ENCODE data around the gene SLC27A4. TPM values are rescaled to one million over a fixed set of nuclear protein-coding genes. Genes with fewer than 3 reads are reported as not detected.

Gene SLC27A4
- total RNA-seq, 2 donors from 2014 or later: 17.6 to 21.7 TPM

DNA sequence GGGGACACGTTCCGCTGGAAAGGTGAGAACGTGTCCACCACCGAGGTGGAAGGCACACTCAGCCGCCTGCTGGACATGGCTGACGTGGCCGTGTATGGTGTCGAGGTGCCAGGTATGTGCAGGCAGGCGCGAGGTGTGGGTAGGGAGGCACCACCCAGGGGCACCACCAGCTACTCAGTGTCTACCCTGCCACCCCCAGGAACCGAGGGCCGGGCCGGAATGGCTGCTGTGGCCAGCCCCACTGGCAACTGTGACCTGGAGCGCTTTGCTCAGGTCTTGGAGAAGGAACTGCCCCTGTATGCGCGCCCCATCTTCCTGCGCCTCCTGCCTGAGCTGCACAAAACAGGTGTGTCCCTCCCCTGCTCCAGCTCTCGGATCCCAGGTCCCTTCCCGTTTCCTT lies 15.1 kb downstream of the SLC27A4 start:
- no peak for DNase-seq
- no peak for ATAC-seq
- intact Hi-C loops (cut with DNase I): no loop called here

DNA sequence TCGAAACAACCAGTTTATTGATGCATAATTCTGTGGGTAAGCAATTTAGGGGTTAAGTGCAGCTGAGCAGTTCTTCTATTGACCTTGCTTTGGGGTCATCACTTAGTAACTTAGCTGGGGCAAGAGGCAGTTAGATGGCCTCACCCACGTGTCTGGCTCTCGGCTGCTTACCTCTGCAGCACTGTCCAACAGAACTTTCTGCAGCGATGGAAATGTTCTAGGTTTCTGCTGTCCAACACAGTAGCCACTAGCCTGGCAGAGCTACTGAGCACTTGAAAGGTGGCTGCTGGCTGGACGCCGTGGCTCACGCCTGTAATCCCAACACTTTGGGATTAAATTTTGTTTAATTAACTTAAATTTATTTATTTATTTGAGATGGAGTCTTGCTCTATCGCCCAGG lies 17.8 kb downstream of the SLC27A4 start:
- intact Hi-C loops (cut with DNase I): no loop called here
- DNase-seq (no peak), ATAC-seq (no peak)

DNA sequence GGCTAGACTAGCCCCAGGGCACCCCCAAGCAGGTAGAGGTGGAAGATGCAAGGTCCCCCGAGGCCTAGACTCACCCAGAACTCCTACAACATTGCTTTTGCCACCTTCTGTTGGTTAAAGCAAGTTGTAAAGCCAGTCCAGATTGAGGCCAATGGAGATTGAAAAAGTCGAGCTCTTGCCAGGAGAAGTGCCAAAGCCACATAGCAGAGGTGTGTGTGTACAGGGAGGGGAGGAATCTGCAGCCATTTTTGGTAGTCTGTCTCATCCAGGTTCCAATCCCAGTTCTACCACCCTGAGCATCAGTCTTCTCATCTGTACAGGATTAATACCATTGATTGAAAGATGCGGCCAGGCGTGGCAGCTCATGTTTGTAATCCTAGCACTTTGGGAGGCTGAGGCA lies 18.5 kb downstream of the SLC27A4 start:
- no peak for ATAC-seq
- intact Hi-C loops (cut with DNase I): no loop called here
- DNase-seq: no peak

DNA sequence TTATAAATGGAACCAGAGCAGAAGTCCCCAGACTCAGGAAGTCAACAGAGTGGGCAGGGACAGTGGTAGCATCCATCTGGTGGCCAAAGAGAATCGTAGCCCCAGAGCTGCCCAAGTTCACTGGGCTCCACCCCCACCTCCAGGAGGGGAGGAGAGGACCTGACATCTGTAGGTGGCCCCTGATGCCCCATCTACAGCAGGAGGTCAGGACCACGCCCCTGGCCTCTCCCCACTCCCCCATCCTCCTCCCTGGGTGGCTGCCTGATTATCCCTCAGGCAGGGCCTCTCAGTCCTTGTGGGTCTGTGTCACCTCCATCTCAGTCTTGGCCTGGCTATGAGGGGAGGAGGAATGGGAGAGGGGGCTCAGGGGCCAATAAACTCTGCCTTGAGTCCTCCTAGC lies 20.5 kb downstream of the SLC27A4 start:
- ATAC-seq: no peak
- DNase-seq: no peak
- intact Hi-C loops (cut with DNase I): loop anchor here in 1 of 2 donors (5.0 kb wide), 1 partner anchor 51 kb away; no protein-coding TSS in a partner anchor

DNA sequence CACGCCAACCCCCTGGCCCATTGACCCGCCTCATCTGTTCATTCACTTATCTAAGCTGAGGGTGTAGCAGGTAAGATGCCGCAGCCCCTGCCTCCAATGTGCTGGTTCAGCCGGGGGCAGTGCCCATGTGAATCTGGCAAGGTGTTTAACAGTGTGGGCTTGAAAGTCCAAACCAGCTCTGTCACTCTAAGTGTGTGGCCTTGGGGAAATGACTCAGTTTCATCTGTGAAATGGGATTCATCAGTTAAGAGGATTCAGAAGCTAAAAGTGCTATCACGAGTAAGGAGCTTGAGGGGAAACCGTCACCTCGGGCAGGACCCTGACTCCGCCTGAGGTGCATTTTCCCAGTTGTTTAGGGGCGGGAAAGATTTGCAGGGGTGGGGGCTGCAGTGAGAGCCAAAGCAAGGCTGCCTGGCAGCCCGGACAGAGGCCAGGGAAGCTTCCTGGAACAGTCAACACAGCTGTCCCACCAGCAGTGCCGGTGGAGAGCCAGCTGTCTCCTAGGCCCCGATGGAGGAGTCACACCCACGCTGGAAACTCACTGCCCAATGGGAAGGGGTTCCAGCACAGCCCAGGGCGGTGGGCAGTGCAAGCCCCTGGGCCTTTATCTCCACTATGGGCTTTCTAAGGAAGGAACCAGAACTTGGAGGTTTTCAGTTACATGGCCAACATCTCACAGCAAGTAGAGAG lies 21.1 kb downstream of the SLC27A4 start:
- intact Hi-C loops (cut with DNase I): loop anchor here in 1 of 2 donors (5.0 kb wide), 1 partner anchor 51 kb away; no protein-coding TSS in a partner anchor
- ATAC-seq (peak; percentile 2 to 40), DNase-seq (no peak)

DNA sequence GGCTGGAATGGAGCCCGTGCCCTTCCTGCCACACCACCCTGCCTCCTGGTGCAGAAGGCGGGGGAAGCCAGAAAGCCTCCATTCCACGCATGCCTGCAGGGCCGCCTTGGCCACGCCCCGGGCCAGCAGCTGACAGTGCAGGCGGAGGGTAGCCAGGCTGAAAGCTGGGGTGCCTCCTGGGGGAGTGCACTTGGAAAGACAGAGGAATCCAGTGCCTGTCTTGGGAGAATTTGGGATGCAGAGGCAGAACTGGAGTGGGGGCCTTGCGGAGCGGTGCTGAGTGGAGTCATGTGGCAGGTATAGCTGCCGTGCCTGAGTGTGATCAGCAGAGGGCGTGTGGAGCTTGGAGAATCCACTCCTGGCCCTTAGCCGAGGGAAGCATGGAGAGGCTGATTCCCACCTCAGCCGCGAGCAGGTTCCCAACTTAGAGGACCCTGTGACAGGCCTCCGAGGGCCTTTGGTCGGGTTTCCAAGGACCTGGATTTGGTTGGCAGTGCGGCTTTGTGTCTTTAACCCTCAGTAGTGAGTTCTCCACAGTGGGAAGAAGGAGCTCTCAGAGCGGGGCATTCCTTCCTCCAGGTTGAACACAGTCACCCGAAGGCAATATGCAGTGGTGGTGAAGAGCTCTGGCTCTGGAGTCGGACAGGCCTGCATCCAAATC lies 21.8 kb downstream of the SLC27A4 start:
- peak; percentile 88 for DNase-seq
- intact Hi-C loops (cut with DNase I): loop anchor here in 1 of 2 donors (5.0 kb wide), 1 partner anchor 50 kb away; no protein-coding TSS in a partner anchor
- ATAC-seq: peak; percentile 92 to 93

DNA sequence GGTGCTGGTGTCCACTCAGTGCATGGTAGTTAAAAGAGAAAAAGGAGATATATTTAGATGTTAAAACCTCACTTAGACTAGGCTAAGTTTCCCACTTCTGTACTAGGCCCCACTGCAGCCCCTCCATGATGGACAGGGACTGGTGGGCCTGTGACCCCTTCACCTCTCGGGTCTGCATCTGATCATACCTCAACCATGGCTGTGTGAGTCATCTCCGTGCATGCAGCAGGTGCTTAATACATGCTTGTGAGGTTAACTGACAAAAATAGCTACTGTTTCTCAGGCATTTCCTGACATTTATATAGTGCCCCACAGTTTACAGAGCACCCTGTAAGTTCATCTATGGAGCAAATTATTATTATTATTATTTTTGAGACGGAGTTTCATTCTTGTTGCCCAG lies 22.4 kb downstream of the SLC27A4 start:
- intact Hi-C loops (cut with DNase I): loop anchor here in 1 of 2 donors (5.0 kb wide), 1 partner anchor 50 kb away; no protein-coding TSS in a partner anchor
- ATAC-seq (no peak), DNase-seq (no peak)

DNA sequence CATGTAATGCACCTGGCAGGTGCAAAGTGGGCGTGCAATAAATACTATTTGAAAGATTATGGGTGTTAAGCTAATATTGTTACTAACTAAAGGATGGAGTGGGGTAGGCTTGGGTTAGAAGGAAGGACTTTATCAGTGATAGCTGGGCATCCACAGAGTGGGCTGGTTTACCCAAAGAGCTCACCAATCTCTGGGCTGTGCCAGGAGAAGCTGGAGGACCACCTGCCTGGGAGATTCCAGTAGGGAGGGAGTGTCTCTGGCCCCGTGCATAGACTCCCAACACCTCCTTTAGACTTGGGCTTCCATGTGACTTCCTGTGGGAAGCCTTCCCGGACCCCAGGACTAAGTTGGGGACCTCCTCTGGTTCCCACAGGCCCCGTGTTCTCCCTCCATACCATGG lies 25.2 kb downstream of the SLC27A4 start:
- DNase-seq (no peak), ATAC-seq (no peak)
- intact Hi-C loops (cut with DNase I): no loop called here

DNA sequence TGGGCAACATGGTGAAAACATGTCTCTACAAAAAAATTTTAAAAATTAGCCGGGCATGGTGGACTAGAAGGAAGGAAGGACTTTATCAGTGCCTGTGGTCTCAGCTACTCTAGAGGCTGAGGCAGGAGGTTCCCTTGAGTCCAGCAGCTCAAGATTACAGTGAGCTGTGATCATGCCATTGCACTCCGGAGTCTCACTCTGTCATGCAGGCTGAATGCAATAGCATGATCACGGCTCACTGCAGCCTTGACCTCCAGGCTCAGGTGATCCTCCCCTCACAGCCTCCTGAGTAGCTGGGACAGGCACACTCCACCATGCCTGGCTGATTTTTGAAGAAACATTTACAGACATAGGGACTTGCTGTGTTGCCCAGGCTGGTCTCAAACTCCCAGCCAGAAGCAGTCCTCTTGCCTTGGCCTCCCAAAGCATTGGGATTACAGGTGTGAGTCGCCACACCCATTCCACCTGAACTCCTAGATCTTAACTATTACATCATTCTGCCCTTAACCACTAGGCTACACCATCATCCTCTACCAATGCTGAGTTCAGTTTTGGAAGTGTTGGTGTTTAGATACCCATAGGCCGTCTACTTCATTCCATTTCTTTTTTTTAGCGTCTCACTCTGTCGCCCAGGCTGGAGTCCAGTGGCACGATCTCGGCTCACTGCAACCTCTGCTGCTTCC lies 28.8 kb downstream of the SLC27A4 start:
- intact Hi-C loops (cut with DNase I): no loop called here
- no peak for ATAC-seq

DNA sequence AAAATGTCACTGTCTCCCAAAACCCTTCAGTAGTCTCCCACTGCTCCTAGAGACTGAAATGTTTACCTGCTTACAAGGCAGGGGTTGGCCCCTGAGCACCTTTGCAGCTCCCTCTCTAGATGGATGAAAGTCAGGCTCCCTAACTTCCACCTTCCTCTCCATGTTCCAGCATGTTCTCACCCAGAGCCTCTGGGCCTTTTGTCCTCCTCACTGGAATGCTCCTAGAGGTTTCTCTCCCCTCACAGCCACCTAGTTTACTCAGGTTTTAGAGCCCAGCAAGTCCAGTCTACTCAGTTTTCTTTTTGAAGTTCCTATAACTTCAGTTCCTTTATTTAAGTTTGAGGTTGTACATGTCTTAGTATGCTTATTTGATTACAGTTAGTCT lies 30.0 kb downstream of the SLC27A4 start:
- ATAC-seq: no peak
- DNase-seq: no peak
- intact Hi-C loops (cut with DNase I): no loop called here

More for the DNA sequence above, 28.8 kb downstream of the SLC27A4 start:
- no peak for DNase-seq

DNA sequence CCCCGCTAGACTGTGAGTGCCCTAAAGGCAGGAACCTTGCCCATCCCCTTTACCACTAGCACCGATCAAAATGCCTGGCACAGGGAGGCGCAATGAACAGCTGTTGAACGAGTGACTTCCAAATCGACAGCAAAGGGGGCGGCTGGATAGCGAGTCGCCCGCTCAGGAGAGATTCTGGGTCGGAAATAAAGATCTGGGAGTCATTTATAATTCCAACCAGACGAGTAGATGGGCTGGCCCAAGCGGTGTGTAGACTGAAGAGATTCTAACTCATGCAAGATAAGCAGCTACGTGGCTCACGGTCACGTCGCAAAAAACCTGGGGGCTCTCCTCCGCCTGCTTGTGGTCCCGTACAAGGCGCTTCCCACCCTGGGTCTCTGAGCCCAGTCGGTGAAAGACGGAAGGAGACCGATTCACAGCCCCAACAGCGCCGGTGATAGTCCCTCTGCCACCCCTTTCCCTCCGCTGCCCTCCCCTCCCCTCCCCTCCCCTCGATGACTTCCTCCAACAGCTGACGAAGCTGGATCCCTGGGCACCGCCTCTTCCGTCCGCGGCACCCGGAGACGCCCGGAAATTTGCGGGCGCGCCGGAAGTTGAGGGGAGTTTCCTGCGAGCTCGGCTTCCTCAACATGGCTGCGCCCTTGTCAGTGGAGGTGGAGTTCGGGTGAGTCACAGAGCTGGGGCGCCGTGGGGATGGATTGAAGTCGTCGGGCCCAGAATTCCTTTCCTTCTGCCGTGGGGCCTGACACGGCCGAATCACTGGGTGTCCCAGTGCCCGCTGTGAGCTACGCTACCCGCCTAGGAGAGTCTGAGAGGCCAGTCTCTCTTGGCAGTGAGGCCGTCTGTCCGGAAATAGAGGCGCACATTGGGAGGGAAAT lies 30.7 kb downstream of the SLC27A4 start, which contains the start of gene URM1:
TSS of gene URM1 (plus strand) at position 623 of the 878 bp plus-strand sequence. CDS start at position 630, 7 bp downstream.
- intact Hi-C loops (cut with DNase I): no loop called here
- ATAC-seq (peak; percentile 98), DNase-seq (peak; percentile 97)

DNA sequence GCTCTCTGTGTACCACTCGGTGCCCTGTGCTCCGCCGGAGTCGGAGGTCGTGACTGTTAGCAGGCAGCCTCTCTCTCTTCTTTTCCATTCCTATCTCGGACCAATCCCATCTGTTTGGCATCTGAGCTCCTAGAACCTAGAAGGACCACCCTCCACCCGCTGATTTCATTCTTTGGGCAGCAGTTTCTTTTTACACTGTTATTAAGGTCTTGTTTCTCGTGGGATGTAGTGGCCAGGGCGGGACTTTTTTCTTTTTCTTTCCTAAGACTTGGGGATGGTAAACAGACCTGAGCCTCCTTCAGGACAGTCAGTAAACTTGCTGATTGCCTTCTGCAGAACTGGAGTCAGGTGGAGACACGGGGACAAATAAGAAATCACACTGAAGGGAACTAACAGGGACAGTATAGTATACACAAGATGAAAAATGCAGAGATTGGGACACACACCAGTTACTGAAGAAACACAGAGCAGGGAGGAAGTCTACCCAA lies 31.3 kb downstream of the SLC27A4 start:
- DNase-seq: no peak
- ATAC-seq: no peak
- intact Hi-C loops (cut with DNase I): no loop called here

DNA sequence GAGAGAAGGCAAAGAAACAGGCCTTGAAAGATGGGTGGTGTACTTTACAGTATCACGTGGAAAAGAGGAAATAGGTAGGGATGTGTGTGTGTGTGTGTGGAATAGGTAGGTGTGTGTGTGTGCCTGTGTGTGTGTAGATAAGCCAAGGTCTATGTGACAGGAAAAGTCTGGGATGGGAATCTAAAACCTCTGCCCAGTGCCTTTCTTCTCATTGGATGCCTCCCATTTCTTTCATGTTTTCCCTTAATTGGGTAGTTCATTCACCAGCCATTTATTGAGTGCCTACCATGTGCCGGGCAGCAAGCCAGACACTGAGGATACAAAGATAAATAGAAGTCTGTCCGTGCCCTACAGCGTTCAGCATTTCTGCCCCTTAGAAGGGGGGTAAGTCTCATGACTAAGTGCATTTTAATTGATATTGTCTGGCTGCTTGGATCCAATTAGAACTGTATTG lies 31.9 kb downstream of the SLC27A4 start:
- ATAC-seq (no peak), DNase-seq (no peak)
- intact Hi-C loops (cut with DNase I): no loop called here

DNA sequence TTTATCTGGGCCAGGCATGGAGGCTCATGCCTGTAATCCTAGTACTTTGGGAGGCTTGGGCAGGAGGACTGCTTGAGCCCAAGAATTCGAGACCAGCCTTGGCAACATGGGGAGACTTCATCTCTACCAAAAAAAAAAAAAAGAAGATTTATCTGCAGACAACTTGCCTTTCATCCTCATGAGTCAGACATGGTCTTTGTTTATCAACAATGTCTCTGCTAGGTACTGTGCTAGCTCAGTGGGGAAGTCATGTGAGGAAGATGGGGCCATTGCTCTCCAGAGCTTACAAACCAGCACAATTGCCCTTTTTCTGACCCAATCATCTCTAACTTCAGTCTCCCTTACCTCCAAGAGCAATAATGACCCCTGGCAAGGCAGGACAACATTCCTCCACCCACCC lies 32.5 kb downstream of the SLC27A4 start:
- intact Hi-C loops (cut with DNase I): no loop called here
- DNase-seq (no peak), ATAC-seq (no peak)

DNA sequence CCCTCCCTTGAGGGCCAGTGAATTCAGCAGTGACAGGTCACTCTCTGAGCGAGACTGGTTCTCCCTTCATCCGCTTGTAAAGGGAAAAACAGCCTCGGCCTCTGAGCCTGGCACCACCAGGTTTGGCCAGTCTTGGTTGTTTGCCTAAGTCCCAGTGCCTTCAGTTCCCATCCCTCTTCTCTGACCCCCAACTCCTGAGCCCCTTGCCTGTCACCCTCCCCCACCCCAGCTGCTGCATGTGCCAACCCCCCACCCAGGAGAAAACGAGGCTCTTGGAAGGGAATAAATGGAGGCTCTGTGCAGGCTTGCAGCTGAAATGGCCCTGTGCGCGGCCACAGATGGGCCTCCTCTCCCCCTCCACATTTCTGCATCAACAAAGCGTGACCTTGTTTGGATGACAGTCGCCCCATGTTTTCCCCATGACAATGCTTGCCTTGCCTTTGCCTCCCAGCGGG lies 33.9 kb downstream of the SLC27A4 start:
- ATAC-seq (no peak), DNase-seq (no peak)
- intact Hi-C loops (cut with DNase I): no loop called here

DNA sequence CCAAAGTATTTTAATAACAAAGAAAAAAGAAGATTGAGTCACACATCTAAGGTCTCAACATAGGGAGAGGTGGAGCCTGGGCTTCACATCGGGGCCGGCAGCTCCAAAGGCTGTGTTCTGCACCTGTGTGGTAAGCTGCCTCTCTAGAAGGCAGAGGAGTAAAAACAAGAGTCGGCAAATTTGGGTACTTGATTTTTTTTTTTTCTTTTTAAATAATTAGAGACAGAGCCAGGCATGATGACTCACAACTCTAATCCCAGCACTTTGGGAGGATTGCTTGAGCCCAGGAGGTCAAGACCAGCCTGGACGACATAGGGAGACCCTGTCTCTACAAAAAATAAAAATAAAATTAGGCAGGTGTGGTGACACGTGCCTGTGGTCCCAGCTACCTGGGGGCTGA lies 35.5 kb downstream of the SLC27A4 start:
- intact Hi-C loops (cut with DNase I): no loop called here
- DNase-seq (no peak), ATAC-seq (no peak)

DNA sequence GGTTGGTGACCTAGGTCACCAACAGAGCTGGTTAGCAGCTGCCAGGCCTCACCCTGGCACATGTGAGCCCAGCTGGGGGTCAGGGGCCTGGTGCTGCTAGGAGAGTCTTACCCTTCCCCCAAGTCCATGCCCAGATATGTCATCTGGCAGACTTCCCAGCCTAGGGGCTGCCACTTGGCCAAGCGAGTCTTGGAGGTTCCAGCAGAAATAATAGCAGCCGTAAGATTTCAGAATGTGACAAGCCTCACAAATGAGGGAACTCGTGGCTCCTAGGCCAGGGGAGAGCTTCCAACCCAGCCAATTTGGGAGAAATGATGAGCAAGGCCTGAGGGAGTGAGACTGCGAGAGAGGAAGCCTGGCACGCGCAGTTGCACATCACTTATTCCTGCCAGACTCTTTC lies 41.9 kb downstream of the SLC27A4 start:
- DNase-seq: no peak
- ATAC-seq: no peak
- intact Hi-C loops (cut with DNase I): no loop called here

DNA sequence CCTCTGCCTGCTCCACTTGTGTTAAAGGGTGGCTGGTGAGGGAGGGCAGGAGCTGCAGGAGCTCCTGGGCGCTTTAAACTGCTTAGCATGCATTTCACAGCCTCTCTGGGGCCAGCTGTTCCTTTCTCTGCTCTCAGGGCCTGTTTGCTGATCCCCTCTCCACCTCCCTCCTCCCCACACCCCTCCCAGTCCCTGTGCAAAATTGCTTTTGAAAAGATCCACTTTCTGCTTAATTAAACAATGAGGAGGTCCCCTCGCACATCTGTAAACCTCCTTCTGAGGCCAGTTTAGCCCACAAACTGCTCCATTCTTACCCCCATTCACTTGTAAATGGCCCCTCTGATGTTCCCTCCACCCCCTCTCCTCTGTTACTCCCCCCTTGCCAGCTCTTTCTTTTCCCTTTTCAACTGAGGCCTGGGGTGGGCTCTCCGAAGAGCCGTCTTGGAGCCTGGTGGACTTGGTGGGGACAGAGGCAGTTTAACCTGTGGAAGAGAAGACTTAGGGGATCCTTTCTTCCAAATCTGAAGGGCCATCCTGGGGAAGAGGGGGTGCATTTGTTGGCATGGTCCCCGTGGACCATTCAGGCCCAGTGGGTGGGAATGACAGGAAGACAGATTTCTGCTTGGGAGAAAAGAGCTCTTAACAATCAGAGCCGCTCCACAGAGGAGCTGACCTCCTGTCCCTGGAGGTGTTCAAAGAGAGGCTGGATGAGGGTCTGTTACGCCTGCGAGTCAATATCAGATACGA lies 42.9 kb downstream of the SLC27A4 start:
- intact Hi-C loops (cut with DNase I): no loop called here
- ATAC-seq (no peak), DNase-seq (no peak)

Data from left cardiac atrium (tissue), 4 donors.